NCI-H1092 (cell line): ENCODE data around the gene CORO1A.
A peak's percentile ranks its signal among the peaks of the same experiment; 100 is the strongest.
"Not testable (repeated sequence)": the region's sequence is repeated elsewhere in the genome, so short reads cannot be mapped to it uniquely, and the experiment has no call there.

Experiments used
- DNase-seq: peaks from one replicate; lab custom pipeline; 2025; lab: John Stamatoyannopoulos, UW

The CORO1A gene

GRCh38 chr16:30170145-30170544 lies 13.3 kb upstream of the CORO1A start:
- DNase-seq: not testable (repeated sequence)

GRCh38 chr16:30173054-30173453 lies 10.3 kb upstream of the CORO1A start:
- no peak for DNase-seq

GRCh38 chr16:30176876-30177275 lies 6.5 kb upstream of the CORO1A start:
- not testable (repeated sequence) for DNase-seq

- DNase-seq: no peak
These were observed 4.2 kb upstream of the CORO1A start for GRCh38 chr16:30179195-30179594.

- no peak for DNase-seq
These were observed 3.5 kb upstream of the CORO1A start for GRCh38 chr16:30179931-30180330.

- no peak for DNase-seq
These were observed 2.7 kb upstream of the CORO1A start for GRCh38 chr16:30180741-30181140.

- peak; percentile 8 for DNase-seq
These were observed 891 bp downstream of the CORO1A start for GRCh38 chr16:30184096-30184890.

- no peak for DNase-seq
These were observed 1.7 kb downstream of the CORO1A start for GRCh38 chr16:30184891-30185682.

GRCh38 chr16:30185683-30186421 lies 2.5 kb downstream of the CORO1A start:
- no peak for DNase-seq

GRCh38 chr16:30186444-30186781 lies 3.0 kb downstream of the CORO1A start:
- DNase-seq: no peak

- DNase-seq: no peak
These were observed 3.6 kb downstream of the CORO1A start for GRCh38 chr16:30186782-30187555.

- no peak for DNase-seq
These were observed 4.1 kb downstream of the CORO1A start for GRCh38 chr16:30187556-30187865.

- no peak for DNase-seq
These were observed 4.7 kb downstream of the CORO1A start for GRCh38 chr16:30187971-30188561.

- DNase-seq: not testable (repeated sequence)
These were observed 7.8 kb downstream of the CORO1A start for GRCh38 chr16:30191158-30191557.

GRCh38 chr16:30193098-30193497 lies 9.7 kb downstream of the CORO1A start:
- DNase-seq: not testable (repeated sequence)

GRCh38 chr16:30193615-30194014 lies 10.2 kb downstream of the CORO1A start, which contains the start of the genes BOLA2B and SLX1A:
TSS of gene BOLA2B (minus strand) at chr16:30193666. CDS start at chr16:30193595, 71 bp downstream.
TSS of gene SLX1A (plus strand) at chr16:30193875. CDS start at chr16:30194085, 210 bp downstream.
- not testable (repeated sequence) for DNase-seq

GRCh38 chr16:30194172-30194925 lies 10.9 kb downstream of the CORO1A start:
- not testable (repeated sequence) for DNase-seq

GRCh38 chr16:30197001-30197400 lies 13.6 kb downstream of the CORO1A start:
- DNase-seq: not testable (repeated sequence)

- not testable (repeated sequence) for DNase-seq
These were observed 15.6 kb downstream of the CORO1A start, which contains the start of gene SULT1A3 for GRCh38 chr16:30199049-30199448. TSS of gene SULT1A3 (plus strand) at chr16:30199255. CDS start at chr16:30200729, 1,474 bp downstream.

GRCh38 chr16:30199608-30200343 lies 16.4 kb downstream of the CORO1A start:
- not testable (repeated sequence) for DNase-seq
